Measurements from ENCODE around the gene A2M. TPM values are rescaled to one million over a fixed set of nuclear protein-coding genes. Genes with fewer than 3 reads are reported as not detected.

Gene A2M
- total and polyA plus RNA-seq, 9 of the 15 experiments (the other 6 are each of a cell fraction or from before 2014, with no cell fraction given) = 0.08 to 2.3 TPM; not detected in 7

- WGBS (ENCODE audit: insufficient coverage, low coverage, missing lambda C conversion rate) = 3% methylated on average over 16 of the region's 16 CpGs
- ChIA-PET CTCF (ENCODE audit: low intra/inter-chr PET ratio) (no interaction called here), POLR2A (interaction anchor here (0.6 kb wide), 1 partner anchor 16 kb away, joined by 3 read pairs; no protein-coding TSS in a partner anchor)
- in situ Hi-C loops (cut with MboI) (no loop called here), intact Hi-C loops (cut with micrococcal nuclease) (no loop called here)
- Histone ChIP-seq H3K9me3 (replicated peaks; ENCODE audit: control insufficient read depth, insufficient read depth, low read depth, low read length) (no peaks in the 10 kb centered on the region), H3K9me1 (ENCODE audit: control insufficient read depth, insufficient read depth, low read length) (no peaks in the 10 kb centered on the region), H3K9ac (ENCODE audit: insufficient read depth in 1 of 2, low read depth in 2 of 2, low read length in 2 of 2) (no peak overlapping the region), H3K27me3 (ENCODE audit: control insufficient read depth in 2 of 2, insufficient read depth in 2 of 2, low read length in 2 of 2) (no peaks in the 10 kb centered on the region), H3K79me2 (ENCODE audit: control insufficient read depth, insufficient read depth, low read length) (no peaks in the 10 kb centered on the region), H3K36me3 (ENCODE audit: control insufficient read depth, insufficient read depth, low read length) (no peaks in the 10 kb centered on the region), H4K20me1 (replicated peaks; ENCODE audit: control insufficient read depth, insufficient read depth, low read length) (no peaks in the 10 kb centered on the region), H3K4me3 (no peak overlapping the region), H2AFZ (ENCODE audit: low read depth, low read length) (no peak overlapping the region), H3K4me1 (replicated peaks in 1 of 2; ENCODE audit: control insufficient read depth in 2 of 2, insufficient read depth in 2 of 2, low read length in 2 of 2) (peaks cover 0 to 3% of the 10 kb centered on the region in 2 experiments; a peak in 1 of 5 replicates), H3K27ac (ENCODE audit: extremely low read depth, low read depth, low read length) (no peak overlapping the region), H3K4me2 (ENCODE audit: insufficient read depth, low read length) (no peak overlapping the region; the same call in 1 of the 2 replicates)
- no peak for TF ChIP-seq DNMT1 (IDR thresholded peaks at IDR 0.05)
- peak in 1 of 3 experiments; percentile 10 for TF ChIP-seq YY1 (IDR thresholded peaks at IDR 0.05; ENCODE audit: borderline replicate concordance in 1 of 3, control insufficient read depth in 1 of 3, extremely low read depth in 1 of 3, insufficient read depth in 3 of 3, insufficient read length in 1 of 3, insufficient replicate concordance in 2 of 3, low read depth in 1 of 3, low read length in 2 of 3)
- TF ChIP-seq RAD21 (CRISPR knock-in tag; conservative IDR thresholded peaks at IDR 0.05 in 1 of 2, IDR thresholded peaks at IDR 0.05 in 1 of 2) = peak in 1 of 2 experiments; percentile 35; a peak in 2 of 4 replicates
- TF ChIP-seq ZNF316 (IDR thresholded peaks at IDR 0.05) = peak; percentile 14; the same call in 1 of the 2 replicates
- TF ChIP-seq CTCF (IDR thresholded peaks at IDR 0.05 in 2 of 3, conservative IDR thresholded peaks at IDR 0.05 in 1 of 3; ENCODE audit: insufficient read depth in 2 of 3, low read depth in 1 of 3, low read length in 3 of 3) = peak; percentile 42 to 56 (median 47)
- no peak for TF ChIP-seq JUND (IDR thresholded peaks at IDR 0.05; ENCODE audit: borderline replicate concordance, low read depth, low read length)
- TF ChIP-seq JUND (tag; IDR thresholded peaks at IDR 0.05; ENCODE audit: borderline replicate concordance, low read depth, low read length) = no peak
- BruUV-seq (replicated peaks) = no TSS peak
- FAIRE-seq (peak; percentile 63), ATAC-seq (peak; percentile 78), DNase-seq (ENCODE audit: extremely low read depth in 1 of 4, low spot score in 3 of 4) (peak; percentile 9 to 38 (median 14))
Measured at GRCh38 chr12:9134981-9135628, 19.4 kb upstream of the A2M start.

Data from K562 (cell line).